HG03442 (cell line): Measurements from ENCODE around the gene GFRAL.
"Not testable (repeated sequence)": the region's sequence is repeated elsewhere in the genome, so short reads cannot be mapped to it uniquely, and the experiment has no call there.

ENCODE experiments used
- ATAC-seq: cut with Tn5 transposase; IDR thresholded peaks from one replicate; pipeline ENCODE4 v1.9.1; 2021; ENCODE audit warnings: mild to moderate bottlenecking, moderate library complexity; ENCODE audit not compliant: unreplicated experiment

The GFRAL gene, protein sequence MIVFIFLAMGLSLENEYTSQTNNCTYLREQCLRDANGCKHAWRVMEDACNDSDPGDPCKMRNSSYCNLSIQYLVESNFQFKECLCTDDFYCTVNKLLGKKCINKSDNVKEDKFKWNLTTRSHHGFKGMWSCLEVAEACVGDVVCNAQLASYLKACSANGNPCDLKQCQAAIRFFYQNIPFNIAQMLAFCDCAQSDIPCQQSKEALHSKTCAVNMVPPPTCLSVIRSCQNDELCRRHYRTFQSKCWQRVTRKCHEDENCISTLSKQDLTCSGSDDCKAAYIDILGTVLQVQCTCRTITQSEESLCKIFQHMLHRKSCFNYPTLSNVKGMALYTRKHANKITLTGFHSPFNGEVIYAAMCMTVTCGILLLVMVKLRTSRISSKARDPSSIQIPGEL

GRCh38 chr6:55327169-55327568 lies at the start of gene GFRAL:
Gene GFRAL (plus strand): TSS chr6:55327469. CDS start chr6:55327555, 86 bp downstream.
- no peak for ATAC-seq

- no peak for ATAC-seq
Observed at GRCh38 chr6:55277646-55278045, 49.6 kb upstream of the GFRAL start.

DNA sequence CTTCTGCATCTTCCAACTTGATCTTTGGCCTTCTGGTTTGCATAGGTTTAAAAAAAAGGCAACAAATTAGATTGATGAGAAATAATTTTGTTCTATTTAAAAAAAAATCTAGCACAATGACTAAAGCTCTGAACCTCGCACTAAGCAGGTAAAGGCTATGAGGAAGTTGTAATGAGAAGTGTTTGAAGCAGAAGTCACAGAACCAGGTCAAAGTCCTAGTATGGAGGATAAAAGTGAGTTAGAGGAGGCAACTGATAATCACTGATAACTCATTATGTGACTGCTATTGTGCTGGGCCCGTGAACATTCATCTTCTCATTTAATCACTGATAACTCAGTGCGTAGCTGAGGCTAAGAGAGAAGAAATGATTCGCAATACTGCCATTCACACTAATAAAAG lies 46.1 kb upstream of the GFRAL start:
- ATAC-seq = no peak

- no peak for ATAC-seq
Observed at GRCh38 chr6:55282115-55282514, 45.2 kb upstream of the GFRAL start.

- no peak for ATAC-seq
Observed at GRCh38 chr6:55286824-55287223, 40.4 kb upstream of the GFRAL start.

GRCh38 chr6:55290736-55291135 lies 36.5 kb upstream of the GFRAL start:
- no peak for ATAC-seq

- ATAC-seq = no peak
Observed at GRCh38 chr6:55293116-55293515, 34.2 kb upstream of the GFRAL start.

GRCh38 chr6:55297214-55297613 lies 30.1 kb upstream of the GFRAL start:
- ATAC-seq = not testable (repeated sequence)

DNA sequence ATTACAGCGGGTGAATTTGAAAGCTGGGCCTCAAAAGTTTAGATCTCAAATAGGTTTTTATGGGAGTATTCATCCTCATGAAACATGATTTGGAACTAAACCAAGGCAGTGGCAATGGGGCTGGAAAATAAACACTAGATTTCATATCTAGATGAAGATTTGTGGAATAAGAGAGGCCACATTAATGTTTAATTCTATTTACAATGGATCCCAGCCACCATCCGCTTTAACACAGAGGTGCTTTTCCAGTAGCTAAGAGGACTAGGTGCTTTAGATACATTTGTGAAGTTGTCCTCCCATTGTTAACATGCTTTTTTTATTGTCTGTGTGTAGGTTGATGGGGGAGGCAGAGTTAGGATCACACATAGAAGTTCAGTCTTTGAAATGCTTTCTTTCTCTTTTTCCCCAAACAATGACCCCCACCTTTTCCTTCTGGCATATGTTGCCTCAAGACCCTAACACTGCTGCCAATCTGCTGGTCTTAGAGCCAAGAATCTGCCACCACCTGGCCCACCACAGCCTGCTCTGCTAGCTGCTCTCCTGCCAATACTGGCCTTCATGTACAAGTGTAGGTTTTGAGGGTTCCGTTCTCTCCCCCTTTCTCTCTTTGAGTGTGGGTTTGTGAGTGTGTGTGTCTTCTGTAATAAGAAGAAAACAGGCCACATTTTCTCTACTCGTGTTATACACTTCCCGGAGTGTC lies 27.8 kb upstream of the GFRAL start:
- ATAC-seq = no peak

DNA sequence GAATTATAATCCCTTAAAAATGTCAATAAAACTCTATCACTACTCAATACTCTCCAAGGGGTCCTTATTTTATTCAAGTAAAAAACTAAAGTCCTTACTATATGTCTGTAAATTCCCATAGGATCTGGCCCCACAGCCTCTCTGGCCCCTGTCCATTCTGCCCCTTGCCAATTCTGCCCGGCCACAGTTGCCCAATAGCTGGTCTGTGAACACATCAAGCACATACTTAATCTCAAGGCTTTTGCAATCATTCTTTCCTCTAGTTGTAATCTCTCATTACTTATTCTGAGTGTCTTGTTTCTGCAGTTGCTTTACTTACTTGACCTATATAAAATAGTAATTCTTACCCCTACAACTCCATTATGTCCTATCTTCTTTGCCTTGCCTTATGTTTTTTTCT lies 22.5 kb upstream of the GFRAL start:
- ATAC-seq = no peak

DNA sequence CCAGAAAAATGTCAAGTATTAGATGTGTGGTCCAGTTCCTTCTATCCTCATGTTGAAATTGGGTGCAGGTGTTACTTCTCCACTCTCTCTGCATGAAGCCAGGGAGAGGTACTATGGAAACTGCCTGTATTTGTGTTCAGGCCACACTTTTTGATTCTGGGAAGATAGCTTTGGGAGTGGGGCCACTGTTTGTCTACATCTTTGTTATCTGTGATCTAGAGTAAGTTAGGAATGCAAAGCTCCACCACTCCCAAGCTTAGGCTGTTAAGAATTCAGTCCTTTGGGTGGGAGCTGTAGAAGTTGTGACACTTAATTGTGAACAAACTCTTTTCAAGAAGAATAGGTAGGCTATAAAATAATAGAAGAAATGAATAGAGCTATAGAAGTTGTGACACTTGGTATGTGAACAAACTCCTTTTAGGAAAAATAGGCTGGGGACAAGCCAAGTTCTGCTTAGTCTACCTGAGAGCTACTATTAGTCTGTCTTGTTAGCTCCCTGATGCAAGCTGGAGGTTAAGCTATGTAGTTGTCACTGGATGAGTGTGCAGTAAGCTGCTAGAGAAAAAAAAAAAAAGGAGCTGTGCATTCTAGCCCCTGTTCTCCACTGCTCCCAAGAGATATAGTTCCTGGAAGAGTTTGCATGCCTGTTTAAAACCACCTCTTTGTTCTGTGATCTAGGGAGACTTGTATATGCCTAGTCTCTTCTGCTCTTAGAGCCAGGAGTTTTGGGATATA lies 7.1 kb upstream of the GFRAL start:
- ATAC-seq = no peak

DNA sequence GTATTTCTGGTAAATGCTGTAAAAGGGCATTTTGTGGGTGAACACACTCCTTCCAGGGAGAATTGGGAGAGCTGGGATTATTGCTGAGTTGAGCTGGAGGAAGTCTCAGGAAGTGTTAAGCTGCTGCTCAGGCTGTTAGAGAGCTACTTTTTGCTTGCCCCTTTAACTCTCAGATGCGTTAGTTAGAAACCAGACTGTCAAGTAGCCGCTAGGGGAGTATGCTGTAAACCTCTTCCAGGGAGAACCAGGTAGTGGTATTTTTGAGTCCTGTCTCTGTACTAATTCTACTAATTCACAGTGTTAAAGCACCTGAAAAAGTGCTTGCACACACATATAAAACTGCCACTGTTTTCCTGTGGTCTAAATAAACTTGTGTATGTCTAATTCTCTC lies 6.6 kb upstream of the GFRAL start:
- ATAC-seq = no peak

GRCh38 chr6:55377150-55377549 lies 49.9 kb downstream of the GFRAL start:
- ATAC-seq = no peak

DNA sequence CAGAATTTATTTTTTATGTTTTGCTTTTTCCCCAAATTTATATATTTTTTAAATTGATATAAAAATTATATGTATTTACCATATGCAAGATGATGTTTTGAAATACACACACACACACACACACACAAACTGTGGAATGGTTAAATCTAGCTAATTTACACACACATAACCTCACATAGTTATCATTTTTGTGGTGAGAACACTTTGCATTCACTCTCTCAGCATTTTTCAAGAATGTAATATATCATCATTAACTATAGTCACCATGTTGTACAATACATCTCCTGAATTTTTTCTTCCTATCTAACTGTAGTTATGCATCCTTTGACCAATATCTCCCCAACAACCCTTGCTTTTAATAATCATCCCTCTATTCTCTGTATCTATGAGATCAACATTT lies 52.2 kb downstream of the GFRAL start:
- ATAC-seq = no peak

GRCh38 chr6:55379895-55380294 lies 52.6 kb downstream of the GFRAL start:
- ATAC-seq = no peak

DNA sequence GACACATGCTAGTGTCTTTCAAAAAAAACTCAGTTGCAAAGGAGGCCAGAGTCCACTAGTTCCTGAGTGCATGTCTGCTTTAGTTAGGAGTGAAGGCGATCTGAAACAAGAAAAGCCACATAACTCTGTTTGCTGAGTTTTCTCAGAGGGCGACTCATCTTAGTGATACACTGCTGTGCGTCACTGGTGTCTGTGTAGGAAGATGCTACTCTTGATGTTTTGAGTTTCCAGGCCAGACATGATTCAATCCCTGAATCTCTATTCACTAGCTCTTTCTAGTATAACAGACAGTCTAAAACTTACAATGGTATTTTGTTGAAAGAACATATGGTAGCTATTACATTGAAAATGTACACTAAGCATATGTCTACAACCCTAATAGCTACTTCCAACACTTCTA lies 60.9 kb downstream of the GFRAL start:
- no peak for ATAC-seq

GRCh38 chr6:55395871-55396270 lies 68.6 kb downstream of the GFRAL start:
- no peak for ATAC-seq

DNA sequence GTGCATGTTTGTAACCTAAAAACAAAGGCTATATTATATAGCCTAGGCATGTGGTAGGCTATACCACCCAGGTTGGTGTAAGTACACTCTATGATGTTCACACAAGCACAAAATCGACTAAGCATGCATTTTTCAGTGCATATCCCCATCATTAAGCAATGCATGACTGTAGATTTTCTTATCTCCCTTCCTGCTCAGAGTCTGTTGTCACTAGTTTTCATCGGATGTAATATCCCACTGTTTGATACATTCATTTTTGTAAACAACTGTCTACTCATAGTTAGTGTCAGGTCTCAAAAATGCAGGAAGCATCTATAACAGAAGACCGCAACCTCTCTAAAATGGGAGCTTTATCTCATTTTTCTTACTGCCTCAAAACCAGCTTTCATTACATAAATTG lies 70.7 kb downstream of the GFRAL start:
- no peak for ATAC-seq

GRCh38 chr6:55399351-55399750 lies 72.1 kb downstream of the GFRAL start:
- no peak for ATAC-seq

DNA sequence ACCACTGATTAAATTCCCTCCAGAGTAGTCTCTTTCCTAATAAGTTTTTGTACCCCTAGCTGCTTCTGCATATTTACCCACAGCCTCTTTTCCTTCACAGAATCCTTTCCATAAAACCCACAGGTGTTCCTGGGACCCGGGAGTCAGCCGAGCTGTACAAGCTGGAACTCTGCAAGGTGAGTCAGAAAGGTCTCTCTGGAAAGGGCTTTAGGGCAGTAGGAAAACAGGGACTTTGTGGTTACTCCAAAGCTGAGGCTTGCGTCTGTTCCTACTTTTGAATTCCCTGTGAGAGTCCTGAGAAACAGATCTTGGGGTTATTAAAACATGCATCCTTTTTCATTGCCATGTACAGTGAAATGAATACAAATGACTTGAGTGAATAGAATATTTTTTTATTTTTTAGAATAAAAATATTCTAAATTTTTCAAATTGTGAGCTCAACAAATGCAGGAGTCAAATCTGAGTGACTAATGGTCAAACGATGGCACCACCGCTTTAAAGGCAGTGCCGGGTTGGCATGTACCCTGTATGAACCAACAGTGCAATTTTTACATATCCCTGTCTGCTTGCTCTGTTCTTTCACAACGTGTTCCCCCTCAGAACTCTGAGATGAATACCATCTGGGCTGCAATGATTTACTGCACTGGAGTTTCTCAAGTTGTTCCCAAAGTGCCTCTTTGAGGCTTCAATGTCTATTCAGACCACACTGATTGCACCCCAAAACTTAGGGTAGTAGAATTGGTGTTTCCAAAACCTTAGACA lies 78.4 kb downstream of the GFRAL start:
- ATAC-seq = no peak

DNA sequence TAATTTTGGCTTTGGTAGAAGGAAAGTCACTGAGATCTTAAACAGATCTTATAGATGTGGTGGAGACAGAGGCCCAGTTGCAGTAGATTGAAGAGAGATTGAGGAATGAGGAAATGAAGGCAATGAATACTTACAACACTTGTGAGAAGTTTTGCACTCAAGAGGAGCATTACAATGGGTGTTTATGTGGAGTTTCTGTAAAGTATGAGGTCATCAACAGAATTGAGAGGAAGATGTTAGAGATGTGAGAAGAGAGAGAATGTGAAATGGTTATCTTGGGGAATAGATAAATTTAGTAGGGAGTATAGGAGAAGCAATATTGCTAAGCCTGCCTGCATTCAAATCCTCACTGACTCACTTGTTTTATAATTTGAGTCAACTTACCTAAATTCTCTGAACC lies 83.4 kb downstream of the GFRAL start:
- no peak for ATAC-seq
